A673 (cell line): Measurements from ENCODE around the gene VTI1B.

ENCODE experiments used
- CTCF ChIP-seq: fragments of 300-800, 200-600 bp; sonication (generic); conservative IDR thresholded peaks from 2 replicates; pipeline ENCODE4 v1.5.1; 2017; ENCODE audit warnings: low read depth, mild to moderate bottlenecking, antibody characterized with exemption, low read length, moderate library complexity, mixed read lengths
- EZH2 ChIP-seq: fragments of 200-600 bp; sonication (generic); IDR thresholded peaks from 2 replicates; pipeline ENCODE4 v1.6.1; 2017; ENCODE audit warnings: borderline replicate concordance, low read depth, mild to moderate bottlenecking, mixed read lengths, antibody characterized with exemption, low read length; ENCODE audit not compliant: poor library complexity, severe bottlenecking

GRCh38 chr14:67675219-67675582, 769 bp upstream of the VTI1B start:
- no peak for TF ChIP-seq CTCF
- TF ChIP-seq EZH2, result no peak
